ENCODE results near the gene PACRG. TPM values are rescaled to one million over a fixed set of nuclear protein-coding genes. Genes with fewer than 3 reads are reported as not detected.

Gene PACRG
- total and polyA plus RNA-seq, 2 of the 8 experiments (the other 6 are each of a cell fraction or from before 2014, with no cell fraction given), result 0.44 to 0.54 TPM

DNA sequence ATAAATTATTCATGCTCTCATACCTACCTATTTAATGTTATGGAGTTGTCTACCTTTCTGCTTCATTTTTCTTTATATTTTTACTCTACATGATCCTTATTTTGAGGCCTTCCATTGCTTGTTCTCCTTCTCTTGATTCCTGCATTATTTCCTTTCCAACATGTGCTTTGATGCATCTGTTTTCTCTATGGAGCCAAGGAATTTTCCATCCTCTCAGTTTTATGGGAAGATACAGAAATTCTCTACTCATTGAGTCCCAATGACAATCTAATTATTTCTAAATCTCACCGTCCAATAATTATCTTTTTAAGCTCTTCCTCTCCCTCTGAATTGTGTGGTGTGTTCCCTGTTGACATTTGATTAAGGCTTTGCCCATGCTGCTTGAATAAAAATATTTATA lies 136.0 kb downstream of the PACRG start:
- POLR2A ChIA-PET (ENCODE audit: partially characterized antibody), result no interaction called here
- Histone ChIP-seq H2BK120ac (replicated peaks; ENCODE audit: low read depth, low read length) (no peak overlapping the region), H3K14ac (ENCODE audit: insufficient read length) (no peak overlapping the region), H4K5ac (ENCODE audit: insufficient read length, low read depth, low read length) (no peak overlapping the region), H2AFZ (ENCODE audit: low read length) (no peak overlapping the region), H2BK20ac (ENCODE audit: low read length) (no peak overlapping the region), H4K91ac (replicated peaks; ENCODE audit: insufficient read length, low read length) (no peak overlapping the region), H2BK5ac (ENCODE audit: low read depth, low read length) (no peak overlapping the region), H4K20me1 (replicated peaks in 1 of 2; ENCODE audit: control insufficient read depth in 1 of 2, insufficient read depth in 2 of 2, low read length in 2 of 2) (no peaks in the 10 kb centered on the region), H4K8ac (ENCODE audit: extremely low read depth, insufficient read depth, low read length) (no peak overlapping the region), H3K18ac (ENCODE audit: extremely low read depth, low read length) (no peak overlapping the region), H2BK15ac (ENCODE audit: low read length) (no peak overlapping the region), H3K4me3 (ENCODE audit: extremely low read depth in 1 of 4, insufficient read depth in 2 of 4, low read depth in 3 of 4, low read length in 4 of 4) (no peak overlapping the region), H3K4me1 (replicated peaks in 1 of 4; ENCODE audit: control insufficient read depth in 3 of 4, insufficient read depth in 4 of 4, low read length in 3 of 4) (no peaks in the 10 kb centered on the region), H3K79me2 (ENCODE audit: control insufficient read depth in 1 of 2, insufficient read depth in 2 of 2, low read length in 2 of 2) (no peaks in the 10 kb centered on the region), H3K9me3 (ENCODE audit: insufficient read depth in 2 of 2, low read depth in 1 of 2, low read length in 1 of 2) (no peaks in the 10 kb centered on the region), H3K27ac (ENCODE audit: low read depth, low read length) (no peak overlapping the region), H3K4me2 (ENCODE audit: insufficient read depth in 1 of 2, low read depth in 2 of 2, low read length in 2 of 2) (no peak overlapping the region), H2AK5ac (ENCODE audit: low read depth, low read length) (no peak overlapping the region), H3K23me2 (ENCODE audit: low read depth, low read length) (no peaks in the 10 kb centered on the region), H3K56ac (replicated peaks; ENCODE audit: insufficient read length, low read depth, low read length) (no peak overlapping the region), H3K27me3 (replicated peaks in 1 of 4; ENCODE audit: control insufficient read depth in 3 of 4, extremely low read depth in 1 of 4, insufficient read depth in 3 of 4, low read length in 3 of 4) (no peaks in the 10 kb centered on the region), H2BK12ac (ENCODE audit: low read depth, low read length) (no peak overlapping the region), H3K23ac (ENCODE audit: insufficient read length) (no peak overlapping the region), H3K4ac (replicated peaks; ENCODE audit: insufficient read length, low read depth, low read length) (no peak overlapping the region), H3K9ac (replicated peaks in 1 of 4; ENCODE audit: extremely low read depth in 1 of 4, low read depth in 3 of 4, low read length in 3 of 4) (no peak overlapping the region), H3K36me3 (ENCODE audit: control insufficient read depth in 2 of 4, insufficient read depth in 4 of 4, low read length in 3 of 4) (no peaks in the 10 kb centered on the region), H3K79me1 (ENCODE audit: low read depth, low read length) (no peaks in the 10 kb centered on the region)
- WGBS, 2 experiments (ENCODE audit: extremely low coverage in 1 of 2, insufficient coverage in 1 of 2, insufficient read length in 1 of 2, insufficient replicate concordance in 2 of 2, low coverage in 1 of 2, low lambda C conversion rate in 2 of 2, missing lambda C conversion rate in 1 of 2), result 89% methylated on average over 1 of the region's 1 CpG; no CpG with 5 or more reads in 1 of the 2 experiments
- FAIRE-seq (no peak), DNase-seq (ENCODE audit: low read depth in 1 of 2, low spot score in 2 of 2) (no peak)
- CTCF ChIA-PET (ENCODE audit: partially characterized antibody), result no interaction called here
- TF ChIP-seq JUND (IDR thresholded peaks at IDR 0.05; ENCODE audit: low read length) (no peak), CEBPB (IDR thresholded peaks at IDR 0.05; ENCODE audit: low read depth, low read length) (no peak), TEAD4 (IDR thresholded peaks at IDR 0.05; ENCODE audit: low read depth, low read length) (no peak), CREB1 (IDR thresholded peaks at IDR 0.05) (no peak), BCL11A (IDR thresholded peaks at IDR 0.05; ENCODE audit: low read depth in 2 of 2, low read length in 2 of 2) (no peak), GABPA (IDR thresholded peaks at IDR 0.05; ENCODE audit: borderline replicate concordance, insufficient read depth, low read length) (no peak)
